GM21423 (cell line): Measurements from ENCODE around the gene TCEAL3.
"Not testable (repeated sequence)": the region's sequence is repeated elsewhere in the genome, so short reads cannot be mapped to it uniquely, and the experiment has no call there.

Experiments
- ATAC-seq: cut with Tn5 transposase; IDR thresholded peaks from one replicate; pipeline ENCODE4 v1.9.1; 2021; ENCODE audit warnings: mild to moderate bottlenecking, moderate library complexity; ENCODE audit not compliant: unreplicated experiment

TCEAL3 gene

GRCh38 chrX:103659460-103659859, 51.7 kb downstream of the TCEAL3 start:
- not testable (repeated sequence) for ATAC-seq
